ENCODE measurements around the gene CXXC5.

The CXXC5 gene

GRCh38 chr5:139667001-139667729, 19.0 kb downstream of the CXXC5 start:
- no peak for DNase-seq

- no peak for DNase-seq
These were observed 19.5 kb downstream of the CXXC5 start for GRCh38 chr5:139667730-139668063.

- DNase-seq, result no peak
These were observed 20.1 kb downstream of the CXXC5 start for GRCh38 chr5:139668064-139668880.

GRCh38 chr5:139668924-139669661, 20.9 kb downstream of the CXXC5 start:
- DNase-seq, result no peak

- no peak for DNase-seq
These were observed 21.7 kb downstream of the CXXC5 start for GRCh38 chr5:139669662-139670368.

GRCh38 chr5:139670369-139671095, 22.4 kb downstream of the CXXC5 start:
- DNase-seq, result no peak

- DNase-seq, result no peak
These were observed 23.1 kb downstream of the CXXC5 start for GRCh38 chr5:139671096-139671841.

- DNase-seq, result no peak
These were observed 27.1 kb downstream of the CXXC5 start for GRCh38 chr5:139675213-139675612.

GRCh38 chr5:139675825-139676224, 27.7 kb downstream of the CXXC5 start:
- no peak for DNase-seq

- no peak for DNase-seq
These were observed 28.3 kb downstream of the CXXC5 start for GRCh38 chr5:139676406-139676805.

GRCh38 chr5:139676951-139677735, 29.0 kb downstream of the CXXC5 start:
- DNase-seq, result no peak

GRCh38 chr5:139677736-139678613, 29.8 kb downstream of the CXXC5 start:
- DNase-seq, result no peak

- DNase-seq, result no peak
These were observed 30.9 kb downstream of the CXXC5 start for GRCh38 chr5:139678751-139679750.

GRCh38 chr5:139680368-139681111, 32.4 kb downstream of the CXXC5 start:
- no peak for DNase-seq

- DNase-seq, result no peak
These were observed 32.9 kb downstream of the CXXC5 start for GRCh38 chr5:139681112-139681458.

GRCh38 chr5:139681466-139681865, 33.3 kb downstream of the CXXC5 start:
- DNase-seq, result no peak
